GM12873 (cell line): ENCODE measurements around the gene CCND3.

Experiments used
- TF ChIP-seq, protein P1 (sequence below): IDR thresholded peaks from 2 replicates; pipeline ENCODE4 v1.5.1; 2012; ENCODE audit warnings: low read depth, mild to moderate bottlenecking, moderate library complexity, low read length, control low read depth; ENCODE audit not compliant: insufficient read depth; ENCODE audit errors: missing control alignments

The CCND3 gene

DNA sequence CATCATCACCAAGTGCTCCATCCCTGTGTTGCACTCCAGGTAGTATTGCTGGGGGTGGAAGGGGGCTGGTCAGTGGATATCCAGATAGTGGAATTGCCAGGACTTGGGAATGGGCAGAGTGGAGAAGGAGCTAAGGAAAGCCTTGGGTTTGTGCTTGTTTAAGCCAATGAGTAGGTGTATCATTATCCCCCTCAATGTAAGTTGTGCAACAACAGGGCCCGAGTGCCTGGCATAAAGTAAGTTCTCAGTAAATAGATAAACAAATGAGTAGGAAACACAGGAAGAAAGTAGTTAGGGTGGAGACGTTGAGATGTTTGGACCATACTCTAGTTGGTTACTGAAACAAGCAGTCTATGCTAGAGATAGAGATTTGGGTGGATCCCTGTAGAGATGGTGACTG lies 9.8 kb downstream of the CCND3 start:
- TF ChIP-seq, protein P1, sequence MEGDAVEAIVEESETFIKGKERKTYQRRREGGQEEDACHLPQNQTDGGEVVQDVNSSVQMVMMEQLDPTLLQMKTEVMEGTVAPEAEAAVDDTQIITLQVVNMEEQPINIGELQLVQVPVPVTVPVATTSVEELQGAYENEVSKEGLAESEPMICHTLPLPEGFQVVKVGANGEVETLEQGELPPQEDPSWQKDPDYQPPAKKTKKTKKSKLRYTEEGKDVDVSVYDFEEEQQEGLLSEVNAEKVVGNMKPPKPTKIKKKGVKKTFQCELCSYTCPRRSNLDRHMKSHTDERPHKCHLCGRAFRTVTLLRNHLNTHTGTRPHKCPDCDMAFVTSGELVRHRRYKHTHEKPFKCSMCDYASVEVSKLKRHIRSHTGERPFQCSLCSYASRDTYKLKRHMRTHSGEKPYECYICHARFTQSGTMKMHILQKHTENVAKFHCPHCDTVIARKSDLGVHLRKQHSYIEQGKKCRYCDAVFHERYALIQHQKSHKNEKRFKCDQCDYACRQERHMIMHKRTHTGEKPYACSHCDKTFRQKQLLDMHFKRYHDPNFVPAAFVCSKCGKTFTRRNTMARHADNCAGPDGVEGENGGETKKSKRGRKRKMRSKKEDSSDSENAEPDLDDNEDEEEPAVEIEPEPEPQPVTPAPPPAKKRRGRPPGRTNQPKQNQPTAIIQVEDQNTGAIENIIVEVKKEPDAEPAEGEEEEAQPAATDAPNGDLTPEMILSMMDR, result no peak

DNA sequence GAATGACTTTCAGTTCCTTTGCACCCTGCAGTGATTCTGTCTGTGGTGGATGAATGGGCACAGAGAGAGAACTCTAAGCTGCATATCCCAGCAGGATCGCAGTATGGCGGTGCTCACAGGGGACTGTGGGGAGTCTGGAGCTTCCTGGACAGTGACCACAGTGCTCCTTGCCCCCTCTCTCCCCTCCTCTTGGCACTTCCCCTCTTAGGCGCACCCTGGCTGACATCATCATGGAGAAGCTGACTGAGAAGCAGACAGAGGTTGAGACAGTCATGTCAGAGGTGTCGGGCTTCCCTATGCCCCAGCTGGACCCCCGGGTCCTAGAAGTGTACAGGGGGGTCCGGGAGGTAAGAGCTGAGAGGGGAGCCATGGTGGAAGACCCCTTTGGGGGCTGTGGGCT lies 11.7 kb downstream of the CCND3 start:
- TF ChIP-seq, protein P1, result no peak

DNA sequence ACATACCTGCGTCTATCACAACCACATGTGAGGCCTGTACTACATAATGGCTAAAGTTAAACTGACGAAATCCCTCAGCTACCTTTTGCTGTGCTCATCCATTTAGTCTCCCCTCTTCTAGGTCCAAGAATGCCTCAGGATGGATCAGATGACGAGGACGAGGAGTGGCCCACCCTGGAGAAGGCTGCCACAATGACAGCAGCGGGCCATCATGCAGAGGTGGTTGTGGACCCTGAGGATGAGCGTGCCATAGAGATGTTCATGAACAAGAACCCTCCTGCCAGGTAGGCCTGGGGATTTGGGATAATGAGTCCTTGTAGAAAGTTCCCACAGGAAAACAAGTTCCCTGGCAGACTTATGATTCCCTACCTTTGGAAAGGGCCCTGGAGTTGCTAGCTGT lies 14.4 kb downstream of the CCND3 start:
- TF ChIP-seq, protein P1, result no peak

DNA sequence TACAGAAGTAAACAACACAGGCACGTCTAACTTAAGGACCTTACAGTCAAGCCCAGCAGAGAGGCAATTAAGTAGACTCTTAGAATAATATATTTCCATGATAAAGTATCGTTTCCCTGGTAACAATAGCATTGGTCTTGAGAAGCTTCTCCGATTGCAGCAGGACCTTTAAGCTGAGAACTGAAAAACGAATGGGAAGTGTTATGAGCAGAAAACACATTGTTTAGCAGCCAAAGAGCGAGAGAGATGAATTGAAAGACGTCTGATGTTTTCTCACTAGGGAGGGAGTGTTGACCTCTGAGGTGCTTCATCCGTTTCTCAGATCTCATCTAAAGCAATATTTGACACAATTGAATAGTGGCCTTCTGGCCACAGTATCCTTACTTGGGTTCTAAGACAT lies 19.5 kb downstream of the CCND3 start:
- TF ChIP-seq, protein P1, result no peak

DNA sequence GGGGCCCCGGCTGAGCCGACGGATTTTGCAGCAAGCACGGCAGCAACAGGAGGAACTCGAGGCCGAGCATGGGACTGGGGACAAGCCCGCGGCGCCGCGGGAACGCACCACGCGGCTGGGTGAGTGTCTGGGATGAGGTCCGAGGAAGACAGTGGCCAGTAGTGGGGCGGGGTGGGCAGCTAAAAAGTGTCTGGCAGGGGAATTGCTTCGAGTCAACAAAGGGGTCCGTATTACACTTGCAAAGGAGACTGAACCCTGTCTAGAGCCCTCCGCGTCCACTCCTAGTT lies 20.0 kb downstream of the CCND3 start:
- TF ChIP-seq, protein P1, result no peak

DNA sequence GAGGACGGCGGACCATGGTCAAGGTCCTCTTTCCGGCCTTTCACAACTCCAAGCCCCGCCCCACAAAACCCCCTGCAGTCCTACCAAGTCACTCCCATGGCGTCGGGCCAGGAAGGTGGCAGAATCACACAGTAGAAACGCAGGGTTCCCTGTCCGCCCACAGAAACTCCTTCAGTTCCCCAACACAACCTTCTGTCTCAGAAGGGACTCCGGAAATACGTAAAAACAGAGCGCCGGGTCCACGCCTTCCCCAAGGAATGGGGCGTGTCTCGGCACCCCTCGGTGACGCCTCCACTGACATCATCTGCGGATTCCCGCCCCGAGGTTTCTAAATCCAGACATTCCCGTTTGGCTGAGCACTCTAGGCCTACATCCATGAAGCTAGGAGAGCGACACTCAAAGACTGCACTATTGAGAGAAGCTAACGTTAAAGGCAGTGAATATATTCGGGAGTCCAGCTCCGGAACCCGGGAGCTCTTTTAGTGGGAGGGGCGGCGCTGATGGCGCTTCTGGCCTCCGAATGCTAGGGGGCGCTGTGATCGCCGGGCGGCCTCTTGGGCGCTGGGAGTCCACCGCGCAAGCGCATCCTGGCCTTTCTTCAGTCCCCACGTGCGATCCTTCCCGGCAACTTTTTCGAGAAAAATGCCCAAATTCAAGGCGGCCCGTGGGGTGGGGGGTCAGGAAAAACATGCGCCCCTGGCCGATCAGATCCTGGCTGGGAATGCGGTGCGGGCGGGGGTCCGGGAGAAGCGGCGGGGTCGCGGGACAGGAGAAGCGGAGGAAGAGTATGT lies 20.5 kb downstream of the CCND3 start, which contains the start of the genes BYSL and MED20:
BYSL (plus strand) TSS at position 579 of the 791 bp plus-strand sequence; CDS start at position 643, 64 bp downstream.
MED20 (minus strand) TSS at position 219 of the 791 bp plus-strand sequence; CDS start at position 98, 121 bp downstream.
- TF ChIP-seq, protein P1, result peak; percentile 94

DNA sequence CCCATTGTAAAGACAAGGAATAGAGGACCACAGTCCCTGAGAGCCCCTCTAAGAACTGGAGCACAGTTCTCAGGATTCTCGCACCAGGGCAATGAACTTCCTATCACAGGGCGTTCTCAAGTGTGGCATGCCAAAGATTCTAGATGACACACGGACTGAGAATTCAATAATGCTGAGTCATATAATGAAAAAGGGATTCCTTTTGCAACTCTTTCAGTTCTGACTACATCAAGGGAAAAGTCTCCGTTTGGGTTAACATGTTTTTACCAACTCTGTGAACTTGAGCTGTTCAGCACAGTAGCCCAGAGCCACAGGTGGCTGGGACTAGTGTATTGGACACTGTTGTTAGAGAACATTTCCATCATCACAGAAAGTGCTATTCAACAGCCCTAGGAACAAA lies 24.1 kb downstream of the CCND3 start:
- TF ChIP-seq, protein P1, result no peak
